HG03103 (cell line): ENCODE data around the gene DACH1.

ENCODE experiments used
- ATAC-seq: cut with Tn5 transposase; IDR thresholded peaks from one replicate; pipeline ENCODE4 v1.9.1; 2021; ENCODE audit warnings: low read depth; ENCODE audit not compliant: unreplicated experiment

The DACH1 gene

GRCh38 chr13:71514900-71515743 lies 351.9 kb downstream of the DACH1 start:
- no peak for ATAC-seq

GRCh38 chr13:71513411-71514033 lies 353.5 kb downstream of the DACH1 start:
- ATAC-seq, result no peak

GRCh38 chr13:71503781-71504180 lies 363.2 kb downstream of the DACH1 start:
- ATAC-seq, result no peak

- no peak for ATAC-seq
These were observed 367.0 kb downstream of the DACH1 start for GRCh38 chr13:71499944-71500514.

GRCh38 chr13:71499235-71499634 lies 367.8 kb downstream of the DACH1 start:
- no peak for ATAC-seq

- ATAC-seq, result no peak
These were observed 373.8 kb downstream of the DACH1 start for GRCh38 chr13:71493189-71493588.

GRCh38 chr13:71492346-71492871 lies 374.6 kb downstream of the DACH1 start:
- ATAC-seq, result no peak

- no peak for ATAC-seq
These were observed 376.0 kb downstream of the DACH1 start for GRCh38 chr13:71491010-71491409.

GRCh38 chr13:71489041-71489440 lies 378.0 kb downstream of the DACH1 start:
- no peak for ATAC-seq

- ATAC-seq, result no peak
These were observed 378.8 kb downstream of the DACH1 start for GRCh38 chr13:71488201-71488600.

- ATAC-seq, result no peak
These were observed 381.1 kb downstream of the DACH1 start for GRCh38 chr13:71485913-71486312.

GRCh38 chr13:71483733-71484132 lies 383.3 kb downstream of the DACH1 start:
- no peak for ATAC-seq

GRCh38 chr13:71481501-71481900 lies 385.5 kb downstream of the DACH1 start:
- ATAC-seq, result no peak

GRCh38 chr13:71481046-71481445 lies 386.0 kb downstream of the DACH1 start:
- no peak for ATAC-seq

GRCh38 chr13:71477735-71478134 lies 389.3 kb downstream of the DACH1 start:
- ATAC-seq, result no peak

GRCh38 chr13:71474936-71475335 lies 392.1 kb downstream of the DACH1 start:
- ATAC-seq, result no peak

GRCh38 chr13:71469626-71470025 lies 397.4 kb downstream of the DACH1 start:
- ATAC-seq, result no peak

GRCh38 chr13:71464686-71465085 lies 402.3 kb downstream of the DACH1 start:
- no peak for ATAC-seq

- ATAC-seq, result no peak
These were observed 405.1 kb downstream of the DACH1 start for GRCh38 chr13:71461892-71462291.

GRCh38 chr13:71460211-71460610 lies 406.8 kb downstream of the DACH1 start:
- no peak for ATAC-seq

GRCh38 chr13:71459708-71460107 lies 407.3 kb downstream of the DACH1 start:
- ATAC-seq, result no peak
